Mucosa of descending colon (tissue), 3 donors: ENCODE results near the gene MLLT3. TPM values are rescaled to one million over a fixed set of nuclear protein-coding genes. Genes with fewer than 3 reads are reported as not detected.

Experiments used
- ATAC-seq: fragments of 200-7000 bp; cut with Tn5 transposase; one replicate; pipeline ENCODE4 v1.9.1; 2020; ENCODE audit warnings: mild to moderate bottlenecking, moderate library complexity
- DNase-seq, 3 donors: peaks; one replicate each; pipeline ENCODE4 v3.0.0-alpha.2; 2020
- H3K36me3 ChIP-seq: fragments of 200-600 bp; one replicate; pipeline ENCODE4 v1.8.0; 2021; ENCODE audit warnings: low read depth, mild to moderate bottlenecking
- H3K4me1 ChIP-seq: fragments of 200-600 bp; one replicate; pipeline ENCODE4 v1.8.0; 2021; ENCODE audit warnings: low read depth, mild to moderate bottlenecking
- H3K4me3 ChIP-seq: fragments of 200-600 bp; one replicate; pipeline ENCODE4 v1.8.0; 2021; ENCODE audit warnings: mild to moderate bottlenecking
- H3K9me3 ChIP-seq: fragments of 200-600 bp; one replicate; pipeline ENCODE4 v1.8.0; 2021; ENCODE audit warnings: mild to moderate bottlenecking
- intact Hi-C, 2 donors: fragments of 100-400 bp; cut with DNase I in 1 of 2; cut with micrococcal nuclease in 1 of 2; formaldehyde crosslinking; loops; one replicate each; pipeline versions ENCODE4 v1.11.0 to v1.11.1; 2022; cut with DNase I, micrococcal nuclease
- total RNA-seq, 3 donors: library from RNA; stranded (reverse); fragmentation: NEBNext Ultra II Directional in 2 of 3; extraction: Animal tissue kit (Norgen Biotek cat#: 25700) in 2 of 3; gene quantifications; one replicate each; pipeline versions ENCODE4 v1.2.1 to v1.2.4, GENCODE V29; 2021 to 2023
- TF ChIP-seq, protein P1 (sequence below): fragments of 200-600 bp; IDR thresholded peaks from one replicate; pipeline ENCODE4 v1.8.0; 2022; ENCODE audit warnings: antibody characterized with exemption, mild to moderate bottlenecking
- donor health status: DM: no; HTN: no; CAD: no; lungs with moderate emphysema.
- donor health status: DM: no; HTN: no; CAD: no.
- donor health status: DM: no; HTN: yes; CAD: no.

The MLLT3 gene
- total RNA-seq, 3 donors from 2014 or later = 35.1 to 53.7 (median 46.5) TPM

DNA sequence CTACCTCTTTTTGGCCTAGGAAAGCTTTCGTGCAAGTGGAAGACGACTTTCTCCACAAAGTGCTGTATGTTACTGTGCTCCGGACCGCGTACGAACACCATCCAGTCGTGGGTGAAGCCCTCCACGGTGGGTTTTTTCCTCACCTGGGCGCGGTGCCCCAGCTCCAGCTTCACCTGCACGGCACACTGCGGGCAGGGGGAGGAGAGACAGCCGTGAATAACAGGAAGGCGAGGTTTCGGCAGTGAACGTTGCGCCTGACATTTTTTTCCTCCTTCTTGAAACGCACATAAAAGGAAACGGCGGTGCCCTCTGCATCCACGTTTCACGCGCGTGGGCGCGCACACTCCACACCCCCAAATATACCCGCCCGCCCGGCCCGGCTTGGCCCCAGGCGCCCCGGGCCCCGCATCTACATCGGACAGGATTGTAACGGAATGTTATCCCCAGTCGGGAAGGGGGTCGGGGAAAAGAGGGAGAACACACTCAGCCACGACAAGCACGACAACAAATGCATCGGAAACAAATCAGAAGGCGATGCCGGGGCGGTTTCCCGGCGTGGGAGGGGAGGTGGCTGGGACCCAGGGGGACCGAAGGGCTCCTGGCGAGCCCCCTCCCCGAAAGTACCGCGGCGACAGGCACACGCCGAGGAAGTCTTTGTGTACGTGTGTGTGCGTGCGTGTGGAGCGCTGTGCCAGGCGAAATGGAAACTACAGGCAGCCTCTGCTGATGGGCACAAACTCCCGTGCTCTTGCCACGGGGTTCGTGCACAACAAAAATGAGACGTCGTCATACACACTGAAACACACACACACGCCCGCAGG, 1.4 kb downstream of the MLLT3 start:
- peak; percentile 61 to 73 (median 68) for DNase-seq
- Histone ChIP-seq H3K4me3 (peak overlapping the region; percentile 73), H3K4me1 (peaks cover 14% of the 10 kb centered on the region), H3K36me3 (no peaks in the 10 kb centered on the region), H3K9me3 (no peaks in the 10 kb centered on the region)
- intact Hi-C loops = loop anchor here (10.0 kb wide), 2 partner anchors 266 to 324 kb away; no protein-coding TSS in a partner anchor
- TF ChIP-seq, protein P1, sequence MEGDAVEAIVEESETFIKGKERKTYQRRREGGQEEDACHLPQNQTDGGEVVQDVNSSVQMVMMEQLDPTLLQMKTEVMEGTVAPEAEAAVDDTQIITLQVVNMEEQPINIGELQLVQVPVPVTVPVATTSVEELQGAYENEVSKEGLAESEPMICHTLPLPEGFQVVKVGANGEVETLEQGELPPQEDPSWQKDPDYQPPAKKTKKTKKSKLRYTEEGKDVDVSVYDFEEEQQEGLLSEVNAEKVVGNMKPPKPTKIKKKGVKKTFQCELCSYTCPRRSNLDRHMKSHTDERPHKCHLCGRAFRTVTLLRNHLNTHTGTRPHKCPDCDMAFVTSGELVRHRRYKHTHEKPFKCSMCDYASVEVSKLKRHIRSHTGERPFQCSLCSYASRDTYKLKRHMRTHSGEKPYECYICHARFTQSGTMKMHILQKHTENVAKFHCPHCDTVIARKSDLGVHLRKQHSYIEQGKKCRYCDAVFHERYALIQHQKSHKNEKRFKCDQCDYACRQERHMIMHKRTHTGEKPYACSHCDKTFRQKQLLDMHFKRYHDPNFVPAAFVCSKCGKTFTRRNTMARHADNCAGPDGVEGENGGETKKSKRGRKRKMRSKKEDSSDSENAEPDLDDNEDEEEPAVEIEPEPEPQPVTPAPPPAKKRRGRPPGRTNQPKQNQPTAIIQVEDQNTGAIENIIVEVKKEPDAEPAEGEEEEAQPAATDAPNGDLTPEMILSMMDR = no peak
- ATAC-seq = peak; percentile 20

DNA sequence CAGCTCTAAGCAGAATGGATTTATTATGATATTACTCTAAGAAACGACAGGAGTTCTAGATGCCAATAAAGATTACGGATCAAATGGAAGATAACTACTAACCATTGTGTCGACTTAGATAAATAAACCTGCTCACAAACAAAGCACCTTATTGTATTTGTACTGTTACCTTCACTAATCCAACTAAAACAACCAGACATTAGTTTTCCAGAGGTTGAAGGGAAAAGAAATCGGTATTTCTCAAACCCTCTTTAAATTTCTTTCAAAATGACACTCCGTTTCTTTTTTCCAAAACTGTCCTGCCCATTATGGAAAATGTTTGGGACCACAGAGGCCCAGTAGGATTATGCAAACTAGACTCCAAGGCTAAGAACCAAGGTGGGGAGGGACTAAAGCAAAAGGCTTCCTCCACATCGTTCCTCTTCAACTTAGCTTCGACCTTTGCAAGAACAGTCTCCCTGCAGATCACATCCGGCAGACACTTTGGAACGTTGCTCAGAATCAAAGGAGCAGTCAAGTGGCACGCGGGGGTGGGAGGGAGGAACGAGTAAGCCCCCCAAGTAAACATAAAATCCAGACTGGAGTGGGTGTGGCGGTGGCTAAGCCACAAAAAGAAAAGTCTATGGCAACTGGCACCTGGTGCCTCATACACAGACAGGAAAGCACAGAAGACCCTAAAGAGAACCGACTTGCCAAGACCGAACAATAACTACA, 2.7 kb downstream of the MLLT3 start:
- intact Hi-C loops = loop anchor here (10.0 kb wide), 3 partner anchors 65 to 325 kb away; no protein-coding TSS in a partner anchor
- DNase-seq = peak in 2 of 3 donors; percentile 48 to 50
- H3K4me1 ChIP-seq = peaks cover 14% of the 10 kb centered on the region

DNA sequence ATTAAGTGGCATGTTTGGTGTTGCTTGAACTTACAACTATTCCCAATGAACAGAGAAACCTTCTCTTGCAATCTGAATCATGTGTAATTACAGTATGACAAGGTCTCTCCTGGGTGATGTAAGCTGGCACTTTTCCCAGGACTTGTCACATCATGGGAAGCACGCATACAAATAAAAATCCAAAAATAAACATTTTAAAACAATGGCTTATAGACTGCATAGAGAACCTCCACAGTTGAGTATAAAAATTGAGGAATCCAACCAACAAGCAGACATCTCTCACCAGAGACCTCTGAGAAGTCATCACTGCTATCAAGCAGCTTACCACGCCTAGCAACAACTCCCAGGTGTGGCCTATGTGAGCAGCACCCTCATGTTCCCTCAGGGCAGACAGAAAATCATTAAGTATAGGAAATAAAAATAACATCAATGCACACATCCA, 3.9 kb downstream of the MLLT3 start:
- H3K36me3 ChIP-seq = no peaks in the 10 kb centered on the region
- no peaks in the 10 kb centered on the region for H3K9me3 ChIP-seq
- TF ChIP-seq, protein P1 = no peak
- DNase-seq (peak in 1 of 3 donors; percentile 65), ATAC-seq (no peak)
- intact Hi-C loops = loop anchor here in 1 of 2 donors (10.0 kb wide), 1 partner anchor 64 kb away; no protein-coding TSS in a partner anchor
- H3K4me1 ChIP-seq = peaks cover 14% of the 10 kb centered on the region
- no peak overlapping the region for H3K4me3 ChIP-seq

More for the DNA sequence above, 2.7 kb downstream of the MLLT3 start:
- TF ChIP-seq, protein P1 = no peak
- no peak for ATAC-seq
- Histone ChIP-seq H3K36me3 (no peaks in the 10 kb centered on the region), H3K4me3 (no peak overlapping the region), H3K9me3 (no peaks in the 10 kb centered on the region)

DNA sequence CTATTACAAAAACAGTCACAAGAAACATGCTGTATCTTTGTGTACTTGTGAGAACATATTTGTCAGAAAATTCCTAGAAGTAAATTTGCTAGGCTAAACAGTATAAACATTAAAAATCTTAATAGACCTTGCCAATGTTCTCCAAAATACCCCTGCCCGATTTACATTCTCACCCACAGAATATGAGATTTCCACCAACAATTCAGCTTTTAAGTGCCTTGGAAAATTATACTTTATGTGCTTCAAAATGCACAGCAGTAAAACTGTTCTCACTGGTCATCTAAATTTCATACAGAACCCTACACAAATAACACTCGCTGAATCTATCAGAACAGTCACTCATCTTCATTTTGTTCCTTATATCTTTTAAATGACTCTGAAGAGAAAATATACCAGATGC, 5.5 kb downstream of the MLLT3 start:
- intact Hi-C loops = loop anchor here in 1 of 2 donors (10.0 kb wide), 1 partner anchor 62 kb away; no protein-coding TSS in a partner anchor
- H3K9me3 ChIP-seq = no peaks in the 10 kb centered on the region
- no peaks in the 10 kb centered on the region for H3K36me3 ChIP-seq
- DNase-seq = no peak
- ATAC-seq = no peak
- TF ChIP-seq, protein P1 = no peak
- H3K4me3 ChIP-seq = no peak overlapping the region
- peaks cover 20% of the 10 kb centered on the region for H3K4me1 ChIP-seq

DNA sequence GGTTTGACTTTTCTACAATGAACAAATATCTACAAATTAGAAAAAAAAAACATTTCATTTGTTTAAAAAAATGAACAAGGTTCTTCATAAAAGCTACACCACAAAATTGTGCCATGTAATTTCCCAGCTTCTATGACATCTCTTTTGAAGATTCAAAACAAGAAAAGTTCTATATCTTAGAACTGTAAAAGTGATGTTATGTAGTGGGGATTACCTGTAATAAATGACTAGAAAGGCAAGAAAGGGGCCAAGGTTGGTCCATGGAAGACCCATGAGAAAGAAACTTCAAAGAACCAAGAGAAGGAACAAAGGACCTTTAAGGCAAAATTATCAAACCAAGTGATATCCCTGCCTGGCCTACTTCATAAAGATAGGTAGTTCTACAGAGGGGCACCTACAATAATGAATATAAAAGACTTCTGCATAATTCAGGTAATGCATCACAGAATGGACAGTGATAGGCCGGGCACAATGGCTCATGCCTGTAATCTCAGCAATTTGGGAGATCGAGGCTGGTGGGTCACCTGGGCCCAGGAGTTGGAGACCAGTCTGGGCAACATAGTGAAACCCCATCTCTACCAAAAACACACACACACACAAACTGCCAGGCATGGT, 7.6 kb downstream of the MLLT3 start:
- ATAC-seq (no peak), DNase-seq (peak in 1 of 3 donors; percentile 17)
- TF ChIP-seq, protein P1 = no peak
- H3K4me1 ChIP-seq = peaks cover 20% of the 10 kb centered on the region
- no peaks in the 10 kb centered on the region for H3K36me3 ChIP-seq
- intact Hi-C loops = loop anchor here in 1 of 2 donors (10.0 kb wide), 1 partner anchor 60 kb away; no protein-coding TSS in a partner anchor
- no peaks in the 10 kb centered on the region for H3K9me3 ChIP-seq
- H3K4me3 ChIP-seq = no peak overlapping the region
